ENCODE measurements around the gene SLC27A5. TPM values are rescaled to one million over a fixed set of nuclear protein-coding genes. Genes with fewer than 3 reads are reported as not detected.
"Not testable (repeated sequence)": the region's sequence is repeated elsewhere in the genome, so short reads cannot be mapped to it uniquely, and the experiment has no call there.

Gene SLC27A5
- total RNA-seq, 1 donor from 2014 or later, result 6.9 TPM

GRCh38 chr19:58471736-58472135 is 40.1 kb downstream of the SLC27A5 start:
- FAIRE-seq, result no peak
- no peak for DNase-seq (ENCODE audit: low spot score in 2 of 2)

GRCh38 chr19:58470837-58471543 is 40.8 kb downstream of the SLC27A5 start:
- not testable (repeated sequence) for DNase-seq (ENCODE audit: low spot score in 2 of 2); FAIRE-seq

- no peak for FAIRE-seq
These were observed 42.4 kb downstream of the SLC27A5 start for GRCh38 chr19:58469241-58470013.

GRCh38 chr19:58468216-58468839 is 43.5 kb downstream of the SLC27A5 start:
- FAIRE-seq, result no peak
- DNase-seq (ENCODE audit: low spot score in 2 of 2), result no peak

More at GRCh38 chr19:58469241-58470013, 42.4 kb downstream of the SLC27A5 start:
- no peak for DNase-seq (ENCODE audit: low spot score in 2 of 2)

GRCh38 chr19:58466760-58467589 is 44.8 kb downstream of the SLC27A5 start, which contains the start of gene ZNF324:
Gene ZNF324 (plus strand): TSS chr19:58467080. CDS start chr19:58469186, 2,106 bp downstream.
- FAIRE-seq (peak; percentile 61), DNase-seq (ENCODE audit: low spot score in 2 of 2) (peak; percentile 100)

- FAIRE-seq (no peak), DNase-seq (ENCODE audit: low spot score in 2 of 2) (no peak)
These were observed 45.6 kb downstream of the SLC27A5 start for GRCh38 chr19:58466089-58466759.

- DNase-seq (ENCODE audit: low spot score in 2 of 2) (no peak), FAIRE-seq (no peak)
These were observed 51.8 kb downstream of the SLC27A5 start for GRCh38 chr19:58460039-58460438.

- DNase-seq (ENCODE audit: low spot score in 2 of 2), result no peak
- no peak for FAIRE-seq
These were observed 55.7 kb downstream of the SLC27A5 start for GRCh38 chr19:58456111-58456510.

- FAIRE-seq, result no peak
These were observed 56.5 kb downstream of the SLC27A5 start for GRCh38 chr19:58455306-58455705.

GRCh38 chr19:58453743-58454142 is 58.0 kb downstream of the SLC27A5 start:
- DNase-seq (ENCODE audit: low spot score in 2 of 2) (no peak), FAIRE-seq (no peak)

More at GRCh38 chr19:58455306-58455705, 56.5 kb downstream of the SLC27A5 start:
- no peak for DNase-seq (ENCODE audit: low spot score in 2 of 2)

- FAIRE-seq (no peak), DNase-seq (ENCODE audit: low spot score in 2 of 2) (peak; percentile 96 to 98)
These were observed 60.3 kb downstream of the SLC27A5 start, which contains the start of gene ZNF324B for GRCh38 chr19:58451358-58452101. Gene ZNF324B (plus strand): TSS chr19:58451622. CDS start chr19:58453702, 2,080 bp downstream.

- FAIRE-seq (no peak), DNase-seq (ENCODE audit: low spot score in 2 of 2) (no peak)
These were observed 60.9 kb downstream of the SLC27A5 start for GRCh38 chr19:58450856-58451357.

GRCh38 chr19:58449980-58450379 is 61.8 kb downstream of the SLC27A5 start:
- not testable (repeated sequence) for DNase-seq (ENCODE audit: low spot score in 2 of 2); FAIRE-seq

GRCh38 chr19:58448860-58449259 is 62.9 kb downstream of the SLC27A5 start:
- not testable (repeated sequence) for DNase-seq (ENCODE audit: low spot score in 2 of 2); FAIRE-seq
